IPS DF 4.7 (cell line): ENCODE results near the gene TLL2.

Experiments
- DNase-seq: peaks from one replicate; pipeline ENCODE4 v3.0.0-alpha.2; 2013; ENCODE audit warnings: low spot score; ENCODE audit errors: extremely low read depth

TLL2 gene

GRCh38 chr10:96395931-96396877, 117.5 kb downstream of the TLL2 start:
- no peak for DNase-seq

- no peak for DNase-seq
Observed at GRCh38 chr10:96390460-96390864, 123.3 kb downstream of the TLL2 start.

GRCh38 chr10:96389785-96390184, 123.9 kb downstream of the TLL2 start:
- no peak for DNase-seq

DNA sequence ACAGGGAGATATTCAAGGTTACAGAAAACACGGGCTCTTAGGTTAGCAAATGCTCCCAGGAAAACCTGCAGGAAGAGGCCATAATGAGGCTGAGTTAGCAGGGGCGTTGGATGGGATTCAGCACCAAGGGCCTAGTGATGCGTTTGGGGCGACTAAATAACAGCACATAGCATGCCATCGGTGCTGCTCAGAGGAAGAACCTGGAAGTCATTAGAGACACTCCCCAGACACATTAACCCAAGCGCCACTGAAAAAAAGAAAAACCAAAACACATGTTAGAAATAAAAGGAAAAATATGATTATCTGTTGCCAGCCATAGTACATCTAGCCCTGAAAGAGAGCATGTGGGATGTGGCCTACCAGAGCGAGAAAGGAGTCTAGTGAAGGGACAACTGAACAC, 126.1 kb downstream of the TLL2 start:
- DNase-seq, result no peak

GRCh38 chr10:96387161-96387560, 126.6 kb downstream of the TLL2 start:
- DNase-seq, result no peak

- no peak for DNase-seq
Observed at GRCh38 chr10:96384506-96384905, 129.2 kb downstream of the TLL2 start.

DNA sequence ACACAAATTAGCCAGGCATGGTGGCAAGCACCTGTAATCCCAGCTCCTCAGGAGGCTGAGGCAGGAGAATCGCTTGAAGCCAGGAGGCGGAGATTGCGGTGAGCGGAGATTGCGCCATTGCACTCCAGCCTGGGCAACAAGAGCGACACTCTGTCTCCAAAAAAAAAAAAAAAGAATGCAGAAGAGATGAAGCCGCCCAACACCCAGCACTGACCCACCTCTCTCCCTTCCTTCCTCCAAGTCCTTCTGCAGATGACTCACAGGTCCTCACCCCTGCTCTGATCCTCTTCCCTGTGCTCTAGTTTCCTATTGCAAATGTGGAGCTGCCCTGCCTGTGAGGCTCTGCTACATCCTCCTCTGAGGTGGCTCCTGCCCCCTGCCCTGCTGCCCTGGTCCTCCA, 132.9 kb downstream of the TLL2 start:
- DNase-seq, result no peak

- no peak for DNase-seq
Observed at GRCh38 chr10:96379758-96380157, 134.0 kb downstream of the TLL2 start.

- DNase-seq, result no peak
Observed at GRCh38 chr10:96378741-96379140, 135.0 kb downstream of the TLL2 start.

DNA sequence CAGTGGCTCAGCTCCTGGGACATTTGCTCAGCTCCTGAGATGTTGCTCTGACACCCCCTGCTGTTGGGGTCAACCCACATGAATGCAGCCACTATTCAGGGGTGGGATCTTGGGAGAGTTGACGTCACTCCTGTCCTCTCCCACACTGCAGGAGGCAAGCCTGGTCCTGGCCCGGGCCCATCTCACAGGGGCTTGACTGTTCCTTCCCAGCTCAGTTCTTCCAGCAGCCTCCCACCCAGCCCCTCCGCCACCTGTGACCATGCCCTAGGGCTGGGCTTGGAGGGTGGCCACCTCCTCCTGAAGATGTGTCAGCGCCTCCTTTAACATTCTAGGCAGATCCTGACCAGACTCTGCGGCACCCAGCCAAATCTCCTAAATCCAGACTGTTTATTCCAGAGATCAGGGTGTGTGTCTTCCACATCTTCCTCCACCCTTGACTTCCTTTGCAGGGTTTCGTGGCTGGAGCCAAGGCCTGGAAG, 135.9 kb downstream of the TLL2 start:
- no peak for DNase-seq

- DNase-seq, result no peak
Observed at GRCh38 chr10:96376483-96376882, 137.2 kb downstream of the TLL2 start.

GRCh38 chr10:96374985-96375830, 138.5 kb downstream of the TLL2 start:
- DNase-seq, result peak; percentile 72

DNA sequence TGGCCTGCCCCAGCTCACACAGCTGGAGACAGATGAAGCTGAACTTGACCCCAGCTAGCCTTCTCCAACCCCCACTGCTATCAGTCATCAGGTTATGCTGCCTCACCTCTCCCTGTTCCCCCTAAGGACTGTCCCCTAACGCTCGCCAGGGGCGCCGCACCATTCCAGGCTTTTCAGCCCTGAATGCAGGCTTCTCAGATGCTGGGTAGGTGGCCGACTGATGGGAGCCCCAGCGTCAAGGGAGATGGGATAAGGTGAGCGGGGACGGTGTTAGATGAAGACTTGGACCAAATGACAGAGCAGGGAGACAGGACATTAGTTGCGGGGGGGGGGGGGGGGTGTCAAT, 139.1 kb downstream of the TLL2 start:
- no peak for DNase-seq

- no peak for DNase-seq
Observed at GRCh38 chr10:96374004-96374403, 139.7 kb downstream of the TLL2 start.

DNA sequence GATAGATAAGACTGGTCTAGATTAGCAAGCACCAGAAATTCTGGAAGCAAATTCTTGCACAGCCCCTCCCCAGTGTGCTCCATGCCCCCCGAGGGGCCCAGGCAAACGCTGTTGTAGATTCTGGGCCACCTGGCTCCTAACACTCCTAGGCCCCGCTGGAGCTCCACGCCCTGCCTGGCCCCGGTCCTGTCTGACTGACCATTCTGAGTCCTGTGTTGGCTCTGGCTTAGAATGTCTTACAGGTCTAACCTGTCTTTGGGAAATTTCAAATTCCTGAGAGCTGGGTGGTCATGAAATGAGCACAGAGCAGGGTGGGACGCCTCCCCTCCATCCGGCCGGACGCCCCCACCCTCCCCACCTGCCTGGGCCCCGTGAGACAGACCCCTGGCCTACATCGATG, 142.4 kb downstream of the TLL2 start:
- no peak for DNase-seq

- peak; percentile 81 for DNase-seq
Observed at GRCh38 chr10:96370584-96371157, 143.1 kb downstream of the TLL2 start.

- DNase-seq, result no peak
Observed at GRCh38 chr10:96369890-96370583, 143.7 kb downstream of the TLL2 start.

DNA sequence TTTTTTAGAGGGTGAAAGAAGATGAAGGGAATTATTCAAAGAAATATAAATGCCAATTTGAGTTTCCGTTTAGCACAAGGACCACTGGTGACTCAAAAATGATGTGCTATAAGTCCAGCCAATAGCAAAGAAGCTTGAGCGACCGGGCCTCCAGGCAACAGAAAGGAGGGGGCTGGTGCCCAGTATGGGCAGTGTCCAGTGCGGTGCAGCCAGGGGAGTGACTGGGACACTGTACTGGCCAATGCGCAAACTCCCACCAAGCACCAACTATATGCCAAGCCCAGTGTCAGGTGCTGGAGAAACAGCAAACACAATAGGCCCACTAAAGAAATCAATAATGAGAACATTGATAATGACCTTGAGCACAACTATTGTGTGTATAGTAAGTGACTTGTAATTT, 144.8 kb downstream of the TLL2 start:
- DNase-seq, result no peak

DNA sequence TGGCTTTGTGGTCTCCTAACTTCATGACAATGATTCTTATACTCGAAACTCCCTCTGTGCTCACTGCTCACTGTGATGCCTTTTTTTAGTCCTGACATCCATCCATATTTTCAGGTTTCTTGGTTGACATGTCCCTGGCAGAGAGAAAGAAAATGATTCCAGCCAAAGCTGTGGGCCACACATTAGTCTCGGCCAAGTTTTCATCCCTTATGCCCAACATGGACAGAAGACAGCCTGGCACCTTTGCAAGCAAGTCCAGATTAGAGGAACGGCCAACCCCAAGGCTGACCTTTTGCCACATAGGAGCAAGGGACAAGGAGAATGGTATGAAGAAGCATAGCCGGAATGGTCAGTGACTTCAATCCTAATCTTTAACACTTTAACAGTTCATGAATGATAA, 146.3 kb downstream of the TLL2 start:
- no peak for DNase-seq

DNA sequence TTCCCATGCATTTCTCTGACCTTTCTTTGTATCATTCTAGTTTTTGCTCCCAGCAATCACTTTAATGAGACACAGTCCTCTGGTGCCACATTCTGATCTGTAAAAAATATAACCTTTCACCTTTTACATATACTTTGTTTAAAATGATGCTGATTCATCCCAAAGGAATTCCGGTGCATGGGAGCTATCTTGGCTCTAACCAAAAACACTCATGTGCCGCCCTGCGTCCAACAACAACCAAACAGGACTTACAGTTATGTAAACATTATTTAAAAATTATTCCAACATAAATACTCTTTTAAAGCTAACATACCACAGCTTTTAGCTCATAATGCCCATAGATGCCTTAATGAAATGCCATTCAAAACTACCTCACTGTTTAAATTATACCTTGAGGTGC, 147.2 kb downstream of the TLL2 start:
- no peak for DNase-seq

- DNase-seq, result no peak
Observed at GRCh38 chr10:96365571-96365970, 148.2 kb downstream of the TLL2 start.
